Stimulated activated naive CD8-positive, alpha-beta T cell treated with anti-CD3 and anti-CD28 coated beads, Interleukin-15, Interleukin-2, amounts not matched to agents 100 ng/mL and 50 ng/mL, for 24 hours (primary cell): Measurements from ENCODE around the gene TUBAL3.

Experiments
- H3K27ac Mint-ChIP-seq: one replicate; pipeline ENCODE4 v1.8.0; 2021; ENCODE audit warnings: mild to moderate bottlenecking, mixed read lengths
- H3K27me3 Mint-ChIP-seq: one replicate; pipeline ENCODE4 v1.8.0; 2021; ENCODE audit warnings: mixed read lengths
- H3K36me3 Mint-ChIP-seq: one replicate; pipeline ENCODE4 v1.8.0; 2021; ENCODE audit warnings: low read depth, mixed read lengths
- H3K4me1 Mint-ChIP-seq: one replicate; pipeline ENCODE4 v1.8.0; 2021; ENCODE audit warnings: low read depth, mixed read lengths
- H3K4me3 Mint-ChIP-seq: one replicate; pipeline ENCODE4 v1.8.0; 2021; ENCODE audit warnings: mild to moderate bottlenecking, mixed read lengths
- H3K9me3 Mint-ChIP-seq: one replicate; pipeline ENCODE4 v1.8.0; 2021; ENCODE audit warnings: mixed read lengths

Gene TUBAL3

GRCh38 chr10:5376450-5376849 is 28.2 kb downstream of the TUBAL3 start:
- Mint-ChIP-seq H3K27ac (no peak overlapping the region), H3K9me3 (no peaks in the 10 kb centered on the region), H3K27me3 (peaks cover 11% of the 10 kb centered on the region), H3K4me3 (no peak overlapping the region), H3K36me3 (no peaks in the 10 kb centered on the region), H3K4me1 (no peaks in the 10 kb centered on the region)

- H3K9me3 Mint-ChIP-seq, result peaks cover 11% of the 10 kb centered on the region
- H3K36me3 Mint-ChIP-seq, result no peaks in the 10 kb centered on the region
- H3K27ac Mint-ChIP-seq, result no peak overlapping the region
- no peaks in the 10 kb centered on the region for H3K4me1 Mint-ChIP-seq
- peaks cover 11% of the 10 kb centered on the region for H3K27me3 Mint-ChIP-seq
- no peak overlapping the region for H3K4me3 Mint-ChIP-seq
These were observed 30.6 kb downstream of the TUBAL3 start for GRCh38 chr10:5373891-5374611.

GRCh38 chr10:5373307-5373706 is 31.3 kb downstream of the TUBAL3 start:
- Mint-ChIP-seq H3K4me3 (no peak overlapping the region), H3K9me3 (peaks cover 11% of the 10 kb centered on the region), H3K27me3 (peaks cover 11% of the 10 kb centered on the region), H3K36me3 (no peaks in the 10 kb centered on the region), H3K27ac (no peak overlapping the region), H3K4me1 (no peaks in the 10 kb centered on the region)

GRCh38 chr10:5370493-5371352 is 33.9 kb downstream of the TUBAL3 start:
- Mint-ChIP-seq H3K4me3 (no peak overlapping the region), H3K9me3 (peaks cover 11% of the 10 kb centered on the region), H3K27ac (no peak overlapping the region), H3K27me3 (peaks cover 17% of the 10 kb centered on the region), H3K36me3 (no peaks in the 10 kb centered on the region), H3K4me1 (no peaks in the 10 kb centered on the region)

- H3K4me3 Mint-ChIP-seq, result no peak overlapping the region
- H3K36me3 Mint-ChIP-seq, result no peaks in the 10 kb centered on the region
- H3K9me3 Mint-ChIP-seq, result peaks cover 11% of the 10 kb centered on the region
- no peaks in the 10 kb centered on the region for H3K4me1 Mint-ChIP-seq
- H3K27ac Mint-ChIP-seq, result no peak overlapping the region
- H3K27me3 Mint-ChIP-seq, result peaks cover 11% of the 10 kb centered on the region
These were observed 35.1 kb downstream of the TUBAL3 start for GRCh38 chr10:5369362-5370158.

GRCh38 chr10:5365928-5366327 is 38.7 kb downstream of the TUBAL3 start:
- H3K27me3 Mint-ChIP-seq, result peaks cover 22% of the 10 kb centered on the region
- no peaks in the 10 kb centered on the region for H3K4me1 Mint-ChIP-seq
- peaks cover 7% of the 10 kb centered on the region for H3K9me3 Mint-ChIP-seq
- H3K36me3 Mint-ChIP-seq, result no peaks in the 10 kb centered on the region
- H3K4me3 Mint-ChIP-seq, result no peak overlapping the region
- H3K27ac Mint-ChIP-seq, result no peak overlapping the region

GRCh38 chr10:5364890-5365338 is 39.7 kb downstream of the TUBAL3 start, which contains the start of gene UCN3:
Gene UCN3 (plus strand): TSS chr10:5364966. CDS start chr10:5373721, 8,755 bp downstream.
- Mint-ChIP-seq H3K27ac (no peak within 1 kb of the TSS), H3K4me3 (no peak within 1 kb of the TSS), H3K36me3 (no peaks in the 10 kb centered on the region), H3K9me3 (no peaks in the 10 kb centered on the region), H3K4me1 (no peaks in the 10 kb centered on the region), H3K27me3 (peaks cover 22% of the 10 kb centered on the region)

GRCh38 chr10:5364374-5364773 is 40.3 kb downstream of the TUBAL3 start:
- Mint-ChIP-seq H3K4me1 (no peaks in the 10 kb centered on the region), H3K27me3 (peaks cover 27% of the 10 kb centered on the region), H3K27ac (no peak overlapping the region), H3K4me3 (no peak overlapping the region), H3K9me3 (no peaks in the 10 kb centered on the region), H3K36me3 (no peaks in the 10 kb centered on the region)

- Mint-ChIP-seq H3K4me3 (no peak overlapping the region), H3K27ac (no peak overlapping the region), H3K36me3 (no peaks in the 10 kb centered on the region), H3K4me1 (no peaks in the 10 kb centered on the region), H3K27me3 (peaks cover 38% of the 10 kb centered on the region), H3K9me3 (no peaks in the 10 kb centered on the region)
These were observed 41.8 kb downstream of the TUBAL3 start for GRCh38 chr10:5362873-5363272.

- no peak overlapping the region for H3K27ac Mint-ChIP-seq
- H3K27me3 Mint-ChIP-seq, result peaks cover 45% of the 10 kb centered on the region
- H3K4me3 Mint-ChIP-seq, result no peak overlapping the region
- H3K36me3 Mint-ChIP-seq, result no peaks in the 10 kb centered on the region
- no peaks in the 10 kb centered on the region for H3K9me3 Mint-ChIP-seq
- no peaks in the 10 kb centered on the region for H3K4me1 Mint-ChIP-seq
These were observed 42.7 kb downstream of the TUBAL3 start for GRCh38 chr10:5361966-5362365.

- Mint-ChIP-seq H3K36me3 (no peaks in the 10 kb centered on the region), H3K9me3 (no peaks in the 10 kb centered on the region), H3K27me3 (peaks cover 44% of the 10 kb centered on the region), H3K4me1 (peaks cover 7% of the 10 kb centered on the region), H3K4me3 (no peak overlapping the region), H3K27ac (no peak overlapping the region)
These were observed 44.2 kb downstream of the TUBAL3 start for GRCh38 chr10:5360318-5360915.

GRCh38 chr10:5356302-5356763 is 48.3 kb downstream of the TUBAL3 start:
- Mint-ChIP-seq H3K27ac (no peak overlapping the region), H3K27me3 (peaks cover 34% of the 10 kb centered on the region), H3K36me3 (no peaks in the 10 kb centered on the region), H3K4me1 (peaks cover 7% of the 10 kb centered on the region), H3K4me3 (no peak overlapping the region), H3K9me3 (no peaks in the 10 kb centered on the region)

- peaks cover 34% of the 10 kb centered on the region for H3K27me3 Mint-ChIP-seq
- no peaks in the 10 kb centered on the region for H3K9me3 Mint-ChIP-seq
- H3K4me3 Mint-ChIP-seq, result no peak overlapping the region
- no peak overlapping the region for H3K27ac Mint-ChIP-seq
- peaks cover 7% of the 10 kb centered on the region for H3K4me1 Mint-ChIP-seq
- no peaks in the 10 kb centered on the region for H3K36me3 Mint-ChIP-seq
These were observed 48.9 kb downstream of the TUBAL3 start for GRCh38 chr10:5355594-5356301.

GRCh38 chr10:5354068-5354467 is 50.6 kb downstream of the TUBAL3 start:
- H3K4me1 Mint-ChIP-seq, result peaks cover 7% of the 10 kb centered on the region
- H3K36me3 Mint-ChIP-seq, result no peaks in the 10 kb centered on the region
- H3K9me3 Mint-ChIP-seq, result no peaks in the 10 kb centered on the region
- H3K27ac Mint-ChIP-seq, result no peak overlapping the region
- H3K27me3 Mint-ChIP-seq, result peaks cover 26% of the 10 kb centered on the region
- H3K4me3 Mint-ChIP-seq, result no peak overlapping the region
